Activated gamma-delta T cell (primary cell): ENCODE data around the gene TAF1B.
"Not testable (repeated sequence)": the region's sequence is repeated elsewhere in the genome, so short reads cannot be mapped to it uniquely, and the experiment has no call there.

Source experiments
- DNase-seq: peaks from one replicate; lab custom pipeline; 2025; lab: John Stamatoyannopoulos, UW

The TAF1B gene

DNA sequence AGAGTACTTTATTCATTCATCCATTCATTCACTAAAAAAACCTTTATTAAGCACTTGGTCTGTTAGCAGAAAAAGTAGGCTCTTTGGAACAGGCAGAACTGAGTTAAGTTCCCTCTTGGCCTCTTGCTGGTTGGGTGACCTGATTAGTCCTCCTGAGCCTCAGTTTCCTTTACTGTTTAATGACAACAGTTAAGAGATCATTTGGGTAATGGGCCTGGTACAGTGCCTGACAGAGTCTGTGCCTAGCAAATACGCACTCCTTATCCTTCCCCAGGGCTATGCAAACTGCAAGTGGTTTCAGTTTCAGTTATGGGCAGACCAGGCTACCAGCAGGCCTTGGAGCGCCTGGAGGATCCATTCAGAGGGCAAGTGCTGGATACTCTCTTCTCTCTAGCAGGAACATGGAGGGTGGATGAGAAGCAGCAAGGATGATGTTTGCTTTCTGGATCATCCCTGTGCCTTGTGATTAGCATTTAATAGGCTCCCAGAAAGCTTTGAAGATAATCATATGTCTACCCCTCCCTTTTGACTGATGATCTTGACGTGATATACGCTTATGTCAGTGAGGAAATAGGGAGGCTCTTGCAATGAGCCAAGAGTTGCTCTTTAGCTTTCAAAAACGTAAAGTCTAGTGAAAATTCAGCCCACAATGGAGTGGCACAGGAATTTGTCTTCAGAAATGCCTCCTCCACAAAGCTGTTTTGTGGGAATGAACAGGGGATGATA lies 12.4 kb upstream of the TAF1B start:
- DNase-seq: no peak

DNA sequence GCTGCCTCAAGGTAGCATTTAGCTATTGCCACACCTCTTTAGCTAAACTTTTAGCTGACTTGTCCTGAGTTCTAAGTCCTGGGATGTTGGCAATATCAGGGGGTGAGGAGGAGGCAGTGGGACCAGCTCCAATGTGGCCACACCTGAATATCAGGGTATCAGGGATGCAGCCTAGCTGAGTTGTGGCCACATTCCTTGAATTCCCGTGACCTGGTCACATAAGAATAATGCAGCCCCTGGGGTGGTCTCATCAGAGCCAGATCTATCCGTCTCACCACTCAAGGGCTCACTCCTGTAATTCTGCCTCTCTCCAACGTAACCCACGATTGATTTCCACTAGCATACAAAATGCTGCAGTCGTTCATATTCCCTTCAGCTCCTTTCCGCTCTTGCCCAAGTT lies 11.6 kb upstream of the TAF1B start:
- no peak for DNase-seq

DNA sequence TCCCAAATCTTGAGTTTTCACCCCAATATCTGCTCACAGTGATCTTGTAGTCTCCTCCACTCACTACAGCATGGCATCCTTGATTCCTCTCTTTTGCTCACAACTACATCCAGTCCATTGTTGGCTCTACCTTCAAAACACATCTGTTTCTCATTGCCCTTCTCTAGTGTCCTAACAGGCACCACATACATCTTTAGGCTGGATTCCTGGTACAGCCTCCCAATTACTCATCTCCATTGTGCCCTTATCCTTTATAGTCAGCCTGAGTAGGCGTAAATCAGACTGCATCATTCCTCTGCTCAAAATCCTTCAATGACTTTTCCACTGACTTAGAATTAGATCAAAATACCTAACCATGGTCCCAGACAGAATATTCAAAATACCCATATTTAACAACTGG lies 10.7 kb upstream of the TAF1B start:
- DNase-seq: no peak

DNA sequence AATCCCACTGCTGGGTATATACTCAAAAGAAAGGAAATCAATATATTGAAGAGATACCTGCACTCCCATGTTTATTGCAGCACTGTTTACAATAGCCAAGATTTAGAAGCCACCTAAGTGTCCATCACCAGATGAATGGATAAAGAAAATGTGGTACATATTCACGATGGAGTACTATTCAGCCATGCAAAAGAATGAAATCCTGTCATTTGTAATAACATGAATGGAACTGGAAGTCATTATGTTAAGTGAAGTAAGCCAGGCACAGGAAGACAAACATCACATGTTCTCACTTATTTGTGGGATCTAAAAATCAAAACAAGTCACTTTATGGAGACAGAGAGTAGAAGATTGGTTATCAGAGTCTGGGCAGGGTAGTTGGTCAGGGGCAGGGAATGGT lies 8.2 kb upstream of the TAF1B start:
- not testable (repeated sequence) for DNase-seq

DNA sequence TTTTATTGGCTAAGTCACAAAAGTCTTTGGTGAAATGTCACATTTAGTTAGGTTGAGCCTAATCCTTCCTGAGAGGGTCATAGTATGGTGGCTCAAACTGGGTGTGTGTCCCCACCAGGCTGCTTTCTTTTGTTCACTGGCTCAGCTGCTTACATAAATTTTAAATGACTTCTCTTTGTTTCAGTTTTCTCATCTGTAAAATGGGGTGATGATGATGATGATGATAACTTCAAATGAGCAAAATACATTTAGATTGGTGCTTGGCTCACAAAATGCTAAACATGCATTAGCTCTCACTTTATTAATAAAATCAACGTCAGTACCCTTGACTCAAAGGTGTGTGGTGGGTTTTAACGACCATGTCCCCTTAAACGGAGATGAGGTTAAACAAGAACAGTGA lies 7.2 kb upstream of the TAF1B start:
- DNase-seq: no peak

DNA sequence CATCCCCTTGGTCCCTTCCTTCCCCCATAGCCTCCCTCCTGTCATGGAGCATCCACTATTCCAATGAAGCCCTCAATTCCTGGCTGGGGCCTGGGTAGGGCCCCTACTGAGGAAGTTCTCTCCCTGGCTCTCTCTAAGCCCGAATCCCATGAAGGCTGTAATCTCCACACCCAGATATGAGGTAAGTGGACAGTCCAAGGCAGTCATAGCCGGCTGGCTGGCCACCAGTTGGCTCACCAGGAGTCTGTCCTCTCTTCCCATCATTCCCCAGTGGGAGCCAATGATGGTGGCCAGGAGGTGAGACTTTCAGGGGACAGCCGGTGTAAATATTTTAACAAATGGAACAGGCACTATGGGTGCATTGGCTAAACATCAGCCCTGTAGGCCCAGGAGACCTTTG lies 6.8 kb upstream of the TAF1B start:
- DNase-seq: no peak

DNA sequence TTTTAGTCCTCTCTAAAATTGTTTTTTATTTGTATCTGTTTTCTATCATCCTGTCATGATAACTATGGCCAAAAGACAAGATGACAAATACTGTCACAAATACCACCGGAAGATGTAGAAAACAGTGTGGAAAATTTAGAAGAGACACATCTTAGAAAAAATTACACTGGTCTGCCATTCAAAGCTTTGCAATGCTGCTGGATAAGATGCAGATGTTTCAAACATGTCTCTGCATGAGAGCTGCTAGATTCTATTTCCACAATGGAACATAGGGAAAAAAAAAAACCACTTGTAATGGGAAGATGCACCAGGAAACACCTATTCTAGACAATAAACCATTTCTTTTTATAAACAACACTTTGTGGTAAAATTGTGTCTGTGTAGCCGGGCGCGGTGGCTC lies 5.8 kb upstream of the TAF1B start:
- DNase-seq: no peak

DNA sequence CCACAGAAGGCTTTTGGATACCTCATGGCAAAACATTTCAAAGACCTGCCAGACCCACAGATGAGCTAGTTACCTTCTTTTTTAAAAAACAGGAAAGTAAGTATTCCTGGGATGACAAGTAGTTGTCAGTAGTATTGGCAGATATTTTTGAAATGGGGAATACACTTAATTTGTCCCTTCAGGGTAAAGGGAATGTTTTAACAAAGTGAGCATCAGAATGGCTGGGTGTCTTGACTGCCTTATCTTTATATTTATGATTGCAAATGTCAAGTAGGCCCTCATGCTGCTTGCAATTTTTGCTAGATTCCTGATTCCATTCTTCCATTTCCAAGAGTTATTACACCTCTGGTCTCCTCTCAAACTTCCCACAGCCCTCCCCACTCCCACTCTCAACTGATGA lies 4.9 kb upstream of the TAF1B start:
- DNase-seq: no peak

DNA sequence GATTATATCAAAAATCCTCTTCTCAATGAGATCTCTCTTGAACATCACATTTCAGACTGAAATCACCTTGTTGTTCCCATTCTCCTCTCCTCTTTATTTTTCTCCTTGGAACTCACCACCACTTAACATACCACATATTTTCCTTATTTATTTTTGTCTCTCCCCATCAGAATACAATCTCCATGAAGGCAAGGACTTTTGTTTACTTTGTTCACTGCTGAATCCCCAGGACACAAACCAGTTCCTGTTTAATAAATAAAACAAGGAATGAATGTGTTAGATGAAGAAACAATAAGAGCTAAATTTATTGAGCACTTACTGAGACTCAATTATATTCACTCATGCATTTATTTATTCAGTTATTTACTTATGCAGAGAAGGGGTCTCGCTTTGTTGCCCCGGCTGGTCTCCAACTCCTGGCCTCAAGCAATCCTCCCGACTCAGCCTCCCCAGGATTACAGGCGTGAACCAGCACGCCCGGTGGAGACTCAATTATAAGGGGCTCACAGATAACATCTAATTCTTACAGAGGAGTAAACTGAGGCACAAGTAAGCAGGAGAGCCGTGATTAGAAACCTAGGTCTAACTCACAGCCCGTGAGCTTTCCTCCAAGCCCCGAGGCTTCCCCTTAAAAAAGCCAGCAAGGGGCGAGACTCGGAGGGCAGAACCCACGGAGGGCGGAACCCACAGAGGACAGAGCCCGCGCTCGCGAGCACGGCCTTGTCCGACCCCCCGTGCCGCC lies 616 bp upstream of the TAF1B start:
- DNase-seq: no peak

DNA sequence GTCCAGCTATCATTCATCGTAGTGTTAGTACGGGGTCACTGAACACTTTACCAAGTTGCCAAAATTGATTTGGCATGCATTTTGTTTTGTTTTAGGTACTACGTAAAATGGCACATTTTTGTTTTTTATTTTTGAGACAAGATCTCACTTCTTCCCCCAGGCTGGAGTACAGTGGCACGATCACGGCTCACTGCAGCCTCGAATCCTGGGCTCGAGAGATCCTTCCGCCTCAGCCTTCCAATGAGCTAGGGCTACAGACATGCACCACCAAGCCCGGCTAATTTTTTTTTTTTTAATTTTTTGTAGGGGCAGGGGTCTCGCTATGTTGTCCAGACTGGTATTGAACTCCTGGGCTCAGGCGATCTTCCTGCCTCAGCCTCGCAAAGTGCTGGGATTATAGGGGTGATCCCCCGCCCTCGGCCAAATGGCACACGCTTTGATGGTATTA lies 786 bp downstream of the TAF1B start:
- no peak for DNase-seq

DNA sequence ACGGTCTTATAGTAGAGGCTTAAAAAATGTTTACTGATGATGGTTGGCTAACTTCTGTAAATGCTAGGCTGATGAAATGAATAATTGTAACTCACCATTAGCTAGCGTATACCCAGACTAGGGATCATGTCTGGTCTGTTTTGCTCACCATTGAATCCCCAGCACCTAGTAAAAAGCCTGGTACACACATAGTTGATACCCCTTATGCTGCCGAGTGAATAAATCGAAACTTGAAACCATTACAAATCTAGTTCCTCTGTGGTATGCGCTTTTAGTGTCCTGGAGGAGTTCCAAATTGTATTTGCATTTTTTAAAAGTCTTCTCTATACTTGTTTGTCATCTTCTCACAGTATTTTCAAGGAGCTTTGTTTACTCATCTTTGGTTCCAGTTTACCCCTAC lies 1.3 kb downstream of the TAF1B start:
- no peak for DNase-seq

DNA sequence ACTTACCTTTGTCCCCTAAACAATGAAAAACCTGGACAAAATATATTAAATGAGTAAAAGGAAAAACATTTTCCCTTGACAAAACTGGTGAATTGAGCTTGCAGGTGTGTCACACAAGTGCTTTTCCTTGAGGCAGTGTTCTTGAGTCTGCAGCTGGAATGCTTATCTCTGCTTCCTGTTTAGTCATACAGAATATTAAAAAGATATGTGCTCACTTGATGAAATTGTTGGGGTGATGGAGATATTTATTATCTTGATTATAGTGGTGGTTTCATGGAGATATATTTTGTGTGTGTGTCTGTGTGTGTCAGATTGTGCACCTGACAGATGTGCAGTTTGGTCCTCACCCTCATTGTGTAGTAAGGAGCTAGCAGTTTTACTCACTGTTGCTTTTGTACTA lies 3.3 kb downstream of the TAF1B start:
- no peak for DNase-seq

DNA sequence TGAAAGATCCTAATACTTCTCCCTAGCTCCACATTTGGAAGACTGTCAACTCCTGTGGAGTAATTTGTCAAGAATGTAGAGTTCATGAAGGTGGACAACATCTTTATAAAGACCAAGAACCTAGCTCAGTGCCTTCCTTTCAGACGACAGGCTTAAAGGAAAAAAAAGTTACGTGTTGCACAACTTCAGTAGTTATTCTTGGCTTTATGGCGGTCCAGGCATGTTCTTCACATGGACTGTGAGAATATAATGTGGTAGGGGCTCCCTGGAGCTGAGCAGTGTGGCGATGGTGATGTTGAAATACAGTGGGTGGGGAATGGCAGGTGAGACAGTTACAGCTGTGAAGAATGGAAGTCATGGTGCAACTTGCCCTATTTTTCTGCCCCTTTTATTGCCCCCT lies 3.9 kb downstream of the TAF1B start:
- no peak for DNase-seq

DNA sequence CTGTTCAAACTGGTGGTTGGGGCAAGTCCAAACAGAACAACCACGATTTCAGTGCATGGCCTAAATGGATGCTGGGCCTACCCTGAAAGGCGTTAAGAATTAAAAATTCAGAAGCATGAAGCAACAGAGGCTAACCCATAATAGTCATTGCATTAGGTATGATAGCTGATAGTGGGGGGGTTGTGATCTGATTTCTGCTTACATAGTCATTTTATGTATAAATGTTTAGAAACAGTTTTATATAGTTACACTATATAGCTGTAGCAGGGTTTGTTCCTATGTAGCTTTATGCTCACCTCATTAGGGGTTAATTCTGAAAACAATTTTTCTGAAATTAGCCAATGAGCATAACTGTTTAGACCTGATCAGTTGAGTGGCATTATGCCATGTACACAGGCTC lies 9.6 kb downstream of the TAF1B start:
- no peak for DNase-seq

DNA sequence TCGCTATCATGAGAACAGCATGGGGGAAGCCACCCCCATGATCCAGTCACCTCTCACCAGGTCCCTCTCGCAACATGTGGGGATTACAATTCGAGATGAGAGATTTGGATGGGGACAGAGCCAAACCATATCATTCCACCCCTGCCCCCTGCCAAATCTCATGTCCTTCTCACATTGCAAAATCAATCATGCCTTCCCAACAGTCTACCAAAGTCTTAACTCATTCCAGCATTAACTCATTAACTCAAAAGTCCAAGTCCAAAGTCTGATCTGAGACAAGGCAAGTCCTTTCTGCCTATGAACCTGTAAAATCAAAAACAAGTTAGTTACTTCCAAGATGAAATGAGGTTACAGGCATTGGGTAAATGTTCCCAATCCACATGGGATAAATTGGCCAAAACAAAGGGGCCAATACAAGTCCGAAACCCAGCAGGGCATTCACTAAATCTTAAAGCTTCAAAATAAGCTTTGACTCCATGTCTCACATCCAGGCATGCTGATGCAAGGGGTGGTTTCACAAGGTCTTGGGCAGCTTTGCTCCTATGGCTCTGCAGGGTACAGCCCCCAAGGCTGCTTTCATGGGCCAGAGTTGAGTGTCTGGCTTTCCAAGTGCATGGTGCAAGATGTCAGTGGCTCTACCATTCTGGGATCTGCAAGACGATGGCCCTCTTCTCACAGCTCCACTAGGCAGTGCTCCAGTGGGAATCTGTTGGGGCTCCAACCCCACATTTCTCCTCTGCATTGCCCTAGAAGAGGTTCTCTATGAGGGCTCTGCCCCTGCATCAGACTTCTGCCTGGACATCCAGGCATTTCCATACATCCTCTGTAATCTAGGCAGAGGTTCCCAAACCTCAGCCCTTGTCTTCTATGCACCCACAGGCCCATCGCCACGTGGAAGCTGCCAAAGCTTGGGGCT lies 14.8 kb downstream of the TAF1B start:
- DNase-seq: no peak

DNA sequence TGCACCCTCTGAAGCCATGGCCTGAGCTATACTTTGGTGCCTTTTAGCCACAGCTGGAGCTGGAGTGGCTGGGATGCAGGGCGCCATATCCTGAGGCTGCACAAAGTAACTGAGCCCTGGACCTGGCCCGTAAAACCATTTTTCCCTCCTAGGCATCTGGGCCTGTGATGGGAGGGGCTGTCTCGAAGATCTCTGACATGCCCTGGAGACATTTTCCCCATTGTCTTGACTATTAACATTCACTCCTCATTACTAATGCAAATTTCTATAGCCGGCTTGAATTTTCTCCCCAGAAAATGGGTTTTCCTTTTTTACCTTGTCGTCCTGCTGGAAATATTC lies 15.4 kb downstream of the TAF1B start:
- no peak for DNase-seq

DNA sequence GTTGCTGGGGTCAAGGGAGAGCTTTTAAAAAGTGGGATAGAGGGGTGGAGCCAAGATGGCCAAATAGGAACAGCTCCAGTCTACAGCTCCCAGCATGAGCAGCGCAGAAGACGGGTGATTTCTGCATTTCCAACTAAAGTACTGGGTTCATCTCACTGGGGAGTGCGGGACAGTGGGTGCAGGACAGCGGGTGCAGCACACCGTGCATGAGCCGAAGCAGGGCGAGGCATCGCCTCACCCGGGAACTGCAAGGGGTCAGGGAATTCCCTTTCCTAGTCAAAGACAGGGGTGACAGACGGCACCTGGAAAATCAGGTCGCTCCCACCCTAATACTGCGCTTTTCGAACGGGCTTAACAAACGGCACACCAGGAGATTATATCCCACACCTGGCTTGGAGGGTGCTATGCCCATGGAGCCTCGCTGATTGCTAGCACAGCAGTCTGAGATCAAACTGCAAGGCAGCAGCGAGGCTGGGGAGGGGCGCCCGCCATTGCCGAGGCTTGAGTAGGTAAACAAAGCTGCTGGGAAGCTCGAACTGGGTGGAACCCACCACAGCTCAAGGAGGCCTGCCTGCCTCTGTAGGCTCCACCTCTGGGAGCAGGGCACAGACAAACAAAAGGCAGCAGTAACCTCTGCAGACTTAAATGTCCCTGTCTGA lies 17.8 kb downstream of the TAF1B start:
- DNase-seq: not testable (repeated sequence)

DNA sequence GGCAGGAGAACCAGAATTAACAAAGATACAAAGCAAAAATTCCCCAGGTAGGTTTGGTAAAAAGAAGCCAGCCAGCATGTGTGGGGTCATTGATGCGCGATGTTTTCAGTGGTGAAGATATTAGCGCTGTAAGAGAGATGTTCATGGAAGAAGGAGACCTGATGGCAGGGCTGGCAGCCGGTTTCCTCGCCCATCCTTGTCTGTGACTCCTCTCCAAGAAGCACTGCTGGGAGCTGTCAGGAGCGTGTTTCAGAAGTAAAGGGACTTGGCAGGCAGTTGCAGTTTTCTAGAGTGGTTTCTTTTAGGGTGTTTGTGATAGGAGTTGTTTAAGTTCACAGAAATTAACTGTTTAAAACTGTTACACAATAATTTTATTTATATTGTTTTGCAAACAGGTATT lies 24.6 kb downstream of the TAF1B start:
- no peak for DNase-seq

DNA sequence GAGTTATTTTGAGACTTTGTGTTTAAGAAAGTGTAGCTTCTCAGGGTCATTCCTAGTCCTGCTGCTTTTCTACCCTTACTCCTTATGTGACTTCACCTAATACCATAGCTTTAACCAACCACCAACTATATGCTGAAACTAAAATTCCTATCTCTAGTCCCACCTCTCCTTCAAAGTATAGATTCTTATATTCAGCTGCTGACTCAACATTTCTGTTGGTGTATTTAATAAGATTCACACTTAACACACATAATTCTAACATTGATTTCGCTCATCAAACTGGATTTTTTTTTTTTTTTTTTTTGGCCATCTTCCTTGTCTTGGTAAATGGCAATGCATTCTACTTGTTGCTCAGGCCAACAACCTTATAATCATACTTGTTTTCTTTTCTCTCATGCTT lies 30.1 kb downstream of the TAF1B start:
- no peak for DNase-seq

DNA sequence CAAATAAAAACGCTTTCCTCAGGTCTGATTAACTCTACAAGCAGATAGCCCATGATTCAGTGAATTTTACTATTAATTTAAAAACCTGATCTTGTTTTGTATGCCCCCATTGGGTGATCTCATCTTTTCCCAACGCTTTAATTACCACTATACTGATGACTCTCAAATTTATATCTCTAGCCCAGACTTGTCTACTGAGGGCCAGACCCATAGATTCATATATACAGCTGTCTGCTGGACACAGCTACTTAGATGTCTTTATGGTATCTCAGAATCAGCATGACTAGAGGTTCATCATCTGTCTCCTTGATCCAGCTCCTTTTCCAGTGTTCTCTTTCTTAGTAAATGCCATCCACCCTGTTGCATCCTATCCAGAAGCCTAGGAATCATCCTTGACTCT lies 33.8 kb downstream of the TAF1B start:
- DNase-seq: no peak

DNA sequence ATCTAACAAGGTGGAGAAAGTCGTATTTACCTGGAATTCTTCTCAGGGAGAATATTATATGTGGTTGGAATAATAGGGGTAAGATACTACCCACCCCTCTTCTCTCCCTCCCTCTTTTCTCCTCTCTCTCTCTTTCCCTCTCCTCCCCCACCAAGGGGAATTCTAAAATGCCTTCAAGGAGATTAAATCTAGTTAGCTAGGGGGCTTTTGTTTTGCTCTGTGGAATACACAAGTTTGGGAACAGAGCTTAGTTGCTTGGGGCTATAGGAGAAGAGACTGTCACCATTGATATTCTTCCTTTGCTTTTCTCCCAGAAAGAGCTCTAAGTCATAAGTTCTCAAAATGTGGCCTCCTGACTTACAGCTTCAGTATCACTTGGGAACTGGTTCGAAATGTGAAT lies 34.5 kb downstream of the TAF1B start:
- no peak for DNase-seq

DNA sequence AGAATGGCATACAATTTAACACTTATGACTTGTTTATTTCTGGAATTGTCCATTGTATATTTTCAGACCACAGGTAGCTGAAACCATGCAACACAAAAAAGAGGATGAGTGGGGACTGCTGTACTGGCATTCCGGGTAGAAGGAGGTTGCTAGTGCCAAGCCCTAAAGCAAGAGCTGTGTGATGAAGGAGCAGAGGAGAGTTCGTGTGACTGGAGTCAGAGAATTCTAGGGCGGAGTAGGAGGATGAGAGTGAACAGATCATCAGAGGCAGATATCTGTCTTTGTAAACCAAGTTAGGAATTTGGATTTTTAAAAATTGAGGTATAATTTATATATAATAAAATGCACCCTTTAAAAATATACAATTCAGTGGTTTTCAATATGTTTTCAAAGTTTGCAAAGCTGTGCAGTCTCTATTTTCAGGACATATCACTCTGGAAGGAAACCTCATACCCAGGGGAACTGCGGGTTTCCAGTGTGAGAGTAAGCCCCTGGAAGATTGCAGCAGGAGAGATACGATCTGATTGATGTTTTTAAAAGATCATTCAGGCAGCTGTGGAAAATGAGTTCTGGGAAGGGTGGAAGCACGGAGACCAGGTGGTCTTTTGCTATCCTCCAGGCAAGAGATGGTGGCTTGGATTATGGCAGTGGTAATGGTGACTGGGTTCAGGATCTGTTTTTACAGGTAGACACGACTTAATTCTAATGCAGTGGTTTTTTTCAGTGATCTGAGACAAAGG lies 36.4 kb downstream of the TAF1B start:
- DNase-seq: no peak
